Stimulated activated effector memory CD8-positive, alpha-beta T cell treated with anti-CD3 and anti-CD28 coated beads, Interleukin-12 subunit alpha, Interleukin-12 subunit beta, amount 100 ng/mL, for 72 hours (primary cell): ENCODE results near the gene TARBP2.

Experiments
- ATAC-seq: fragments of 150-1000 bp; cut with Tn5 transposase; 2 replicates; pipeline ENCODE4 v1.10.0; 2021
- DNase-seq, 2 donors: peaks; one replicate each; pipeline ENCODE4 v3.0.0; 2021 to 2022; ENCODE audit warnings: low spot score in 2 of 2
- H3K27ac Mint-ChIP-seq: one replicate; pipeline ENCODE4 v1.8.0; 2022; ENCODE audit warnings: mild to moderate bottlenecking, mixed read lengths
- H3K36me3 Mint-ChIP-seq: one replicate; pipeline ENCODE4 v1.8.0; 2022; ENCODE audit warnings: mild to moderate bottlenecking, mixed read lengths
- H3K4me1 Mint-ChIP-seq: one replicate; pipeline ENCODE4 v1.8.0; 2022; ENCODE audit warnings: mixed read lengths
- H3K4me3 Mint-ChIP-seq: one replicate; pipeline ENCODE4 v1.8.0; 2022; ENCODE audit warnings: mild to moderate bottlenecking, mixed read lengths
- H3K9me3 Mint-ChIP-seq: one replicate; pipeline ENCODE4 v1.8.0; 2022; ENCODE audit warnings: mixed read lengths

TARBP2 gene

GRCh38 chr12:53499266-53500141, 1.6 kb upstream of the TARBP2 start, which contains the start of gene MAP3K12:
Gene MAP3K12, minus strand, starts transcription at chr12:53499458. Its CDS starts 12,067 bp downstream, at chr12:53487391.
- H3K4me1 Mint-ChIP-seq, result peaks cover 52% of the 10 kb centered on the region
- DNase-seq (peak; percentile 53 to 87), ATAC-seq (peak; percentile 2)
- peak within 1 kb of the TSS; percentile 81 for H3K4me3 Mint-ChIP-seq
- peak within 1 kb of the TSS; percentile 97 for H3K27ac Mint-ChIP-seq
- no peaks in the 10 kb centered on the region for H3K9me3 Mint-ChIP-seq
- peaks cover 18% of the 10 kb centered on the region for H3K36me3 Mint-ChIP-seq

- Mint-ChIP-seq H3K4me1 (peaks cover 58% of the 10 kb centered on the region), H3K4me3 (peak overlapping the region; percentile 81), H3K9me3 (no peaks in the 10 kb centered on the region), H3K36me3 (peaks cover 23% of the 10 kb centered on the region), H3K27ac (peak overlapping the region; percentile 97)
- ATAC-seq (no peak), DNase-seq (no peak)
Measured at GRCh38 chr12:53500142-53500775, 824 bp upstream of the TARBP2 start.

GRCh38 chr12:53501615-53502181, 615 bp downstream of the TARBP2 start:
- H3K27ac Mint-ChIP-seq, result peak overlapping the region; percentile 97
- H3K4me3 Mint-ChIP-seq, result peak overlapping the region; percentile 81
- no peaks in the 10 kb centered on the region for H3K9me3 Mint-ChIP-seq
- DNase-seq, result peak in 1 of 2 donors; percentile 69
- peaks cover 36% of the 10 kb centered on the region for H3K36me3 Mint-ChIP-seq
- no peak for ATAC-seq
- H3K4me1 Mint-ChIP-seq, result peaks cover 55% of the 10 kb centered on the region

DNA sequence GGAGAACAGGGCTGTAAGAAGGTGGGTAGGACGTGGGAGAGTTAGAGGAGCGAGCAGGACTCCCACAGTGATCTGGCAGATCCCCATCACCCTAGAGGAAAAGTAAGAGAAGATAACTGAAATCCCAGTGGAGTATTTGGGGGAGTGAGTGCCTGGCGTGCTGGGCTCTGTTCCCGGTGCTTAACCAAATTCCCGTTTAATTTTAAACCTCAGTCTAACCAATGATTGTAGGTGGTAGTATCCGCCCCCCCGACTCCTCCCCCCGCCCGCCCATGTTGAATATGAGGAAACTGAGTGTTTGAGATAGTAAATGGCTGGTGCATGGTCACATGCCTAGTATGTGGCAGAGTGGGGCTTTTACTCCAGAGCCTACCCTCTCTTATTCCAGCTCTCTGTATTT, 1.2 kb downstream of the TARBP2 start:
- H3K9me3 Mint-ChIP-seq, result no peaks in the 10 kb centered on the region

GRCh38 chr12:53502983-53503728, 2.1 kb downstream of the TARBP2 start:
- Mint-ChIP-seq H3K9me3 (no peaks in the 10 kb centered on the region), H3K36me3 (peaks cover 40% of the 10 kb centered on the region), H3K27ac (peak overlapping the region; percentile 84), H3K4me1 (peaks cover 46% of the 10 kb centered on the region), H3K4me3 (no peak overlapping the region)
- DNase-seq, result peak in 1 of 2 donors; percentile 48
- ATAC-seq, result no peak

More for the DNA sequence above, 1.2 kb downstream of the TARBP2 start:
- Mint-ChIP-seq H3K4me1 (peaks cover 52% of the 10 kb centered on the region), H3K4me3 (peak overlapping the region; percentile 81), H3K36me3 (peaks cover 40% of the 10 kb centered on the region), H3K27ac (peak overlapping the region; percentile 97)
- no peak for DNase-seq
- ATAC-seq, result no peak

GRCh38 chr12:53504004-53504920, 3.2 kb downstream of the TARBP2 start:
- no peak overlapping the region for H3K4me3 Mint-ChIP-seq
- H3K27ac Mint-ChIP-seq, result peak overlapping the region; percentile 84
- H3K9me3 Mint-ChIP-seq, result no peaks in the 10 kb centered on the region
- peaks cover 42% of the 10 kb centered on the region for H3K4me1 Mint-ChIP-seq
- DNase-seq (peak in 1 of 2 donors; percentile 50), ATAC-seq (no peak)
- peaks cover 46% of the 10 kb centered on the region for H3K36me3 Mint-ChIP-seq

DNA sequence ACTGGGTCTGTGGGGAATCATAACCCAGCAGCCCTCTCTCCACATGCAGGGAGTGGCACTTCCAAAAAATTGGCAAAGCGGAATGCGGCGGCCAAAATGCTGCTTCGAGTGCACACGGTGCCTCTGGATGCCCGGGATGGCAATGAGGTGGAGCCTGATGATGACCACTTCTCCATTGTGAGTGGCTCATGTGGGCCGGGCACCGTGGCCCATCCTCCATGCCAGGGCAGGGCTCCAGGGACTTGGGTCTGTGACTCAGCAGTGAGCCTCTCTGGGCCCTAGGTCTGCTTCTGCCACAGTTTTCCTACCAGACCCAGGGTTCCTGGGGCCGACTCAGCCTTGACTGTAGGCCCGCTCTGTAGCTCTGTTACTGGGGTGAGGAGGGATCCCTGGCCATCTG, 4.0 kb downstream of the TARBP2 start:
- DNase-seq, result peak in 1 of 2 donors; percentile 49
- ATAC-seq, result no peak
- Mint-ChIP-seq H3K27ac (peak overlapping the region; percentile 84), H3K4me1 (peaks cover 36% of the 10 kb centered on the region), H3K9me3 (no peaks in the 10 kb centered on the region), H3K4me3 (no peak overlapping the region), H3K36me3 (peaks cover 41% of the 10 kb centered on the region)

GRCh38 chr12:53505555-53506449, 4.7 kb downstream of the TARBP2 start:
- peak overlapping the region; percentile 8 for H3K27ac Mint-ChIP-seq

DNA sequence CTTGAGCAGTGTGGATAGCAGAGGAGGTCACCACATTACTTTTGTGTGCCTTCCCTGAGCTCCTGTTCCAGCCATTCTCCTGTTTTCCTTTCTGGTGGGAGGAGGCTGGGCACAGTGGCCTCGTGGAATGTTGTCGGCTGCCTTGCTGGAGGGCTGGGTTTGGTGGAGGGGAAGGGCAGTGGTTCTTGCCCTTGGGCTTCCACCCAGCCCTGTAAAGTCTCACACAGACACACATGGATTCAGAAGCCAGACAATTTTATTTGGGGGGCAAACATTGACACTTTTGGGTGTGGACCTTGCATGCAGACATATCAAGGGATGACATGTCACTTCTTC, 5.3 kb downstream of the TARBP2 start:
- Mint-ChIP-seq H3K4me3 (no peak overlapping the region), H3K9me3 (no peaks in the 10 kb centered on the region), H3K27ac (peak overlapping the region; percentile 50), H3K36me3 (peaks cover 39% of the 10 kb centered on the region), H3K4me1 (peaks cover 34% of the 10 kb centered on the region)
- DNase-seq, result no peak
- no peak for ATAC-seq

More at GRCh38 chr12:53505555-53506449, 4.7 kb downstream of the TARBP2 start:
- peaks cover 43% of the 10 kb centered on the region for H3K36me3 Mint-ChIP-seq
- DNase-seq (peak in 1 of 2 donors; percentile 46), ATAC-seq (no peak)
- H3K9me3 Mint-ChIP-seq, result no peaks in the 10 kb centered on the region
- peaks cover 34% of the 10 kb centered on the region for H3K4me1 Mint-ChIP-seq
- no peak overlapping the region for H3K4me3 Mint-ChIP-seq

- H3K4me1 Mint-ChIP-seq, result peaks cover 28% of the 10 kb centered on the region
- peaks cover 37% of the 10 kb centered on the region for H3K36me3 Mint-ChIP-seq
- H3K27ac Mint-ChIP-seq, result peak within 1 kb of the TSS; percentile 67
- no peaks in the 10 kb centered on the region for H3K9me3 Mint-ChIP-seq
- no peak within 1 kb of the TSS for H3K4me3 Mint-ChIP-seq
- no peak for DNase-seq
- ATAC-seq, result no peak
Measured at GRCh38 chr12:53506881-53507602, 6.0 kb downstream of the TARBP2 start, which contains the start of gene NPFF. Gene NPFF, minus strand, starts transcription at chr12:53507484. Its CDS starts 10 bp downstream, at chr12:53507474.

GRCh38 chr12:53507603-53507885, 6.5 kb downstream of the TARBP2 start:
- ATAC-seq (no peak), DNase-seq (no peak)
- Mint-ChIP-seq H3K4me3 (no peak overlapping the region), H3K4me1 (peaks cover 24% of the 10 kb centered on the region), H3K9me3 (no peaks in the 10 kb centered on the region), H3K27ac (peak overlapping the region; percentile 50), H3K36me3 (peaks cover 37% of the 10 kb centered on the region)

GRCh38 chr12:53508534-53509170, 7.6 kb downstream of the TARBP2 start:
- DNase-seq (peak; percentile 82 to 93), ATAC-seq (peak; percentile 92)
- peaks cover 24% of the 10 kb centered on the region for H3K4me1 Mint-ChIP-seq
- peaks cover 45% of the 10 kb centered on the region for H3K36me3 Mint-ChIP-seq
- no peaks in the 10 kb centered on the region for H3K9me3 Mint-ChIP-seq
- H3K27ac Mint-ChIP-seq, result peak overlapping the region; percentile 67
- H3K4me3 Mint-ChIP-seq, result no peak overlapping the region
